ENCODE results near the gene TNFSF15.

DNA sequence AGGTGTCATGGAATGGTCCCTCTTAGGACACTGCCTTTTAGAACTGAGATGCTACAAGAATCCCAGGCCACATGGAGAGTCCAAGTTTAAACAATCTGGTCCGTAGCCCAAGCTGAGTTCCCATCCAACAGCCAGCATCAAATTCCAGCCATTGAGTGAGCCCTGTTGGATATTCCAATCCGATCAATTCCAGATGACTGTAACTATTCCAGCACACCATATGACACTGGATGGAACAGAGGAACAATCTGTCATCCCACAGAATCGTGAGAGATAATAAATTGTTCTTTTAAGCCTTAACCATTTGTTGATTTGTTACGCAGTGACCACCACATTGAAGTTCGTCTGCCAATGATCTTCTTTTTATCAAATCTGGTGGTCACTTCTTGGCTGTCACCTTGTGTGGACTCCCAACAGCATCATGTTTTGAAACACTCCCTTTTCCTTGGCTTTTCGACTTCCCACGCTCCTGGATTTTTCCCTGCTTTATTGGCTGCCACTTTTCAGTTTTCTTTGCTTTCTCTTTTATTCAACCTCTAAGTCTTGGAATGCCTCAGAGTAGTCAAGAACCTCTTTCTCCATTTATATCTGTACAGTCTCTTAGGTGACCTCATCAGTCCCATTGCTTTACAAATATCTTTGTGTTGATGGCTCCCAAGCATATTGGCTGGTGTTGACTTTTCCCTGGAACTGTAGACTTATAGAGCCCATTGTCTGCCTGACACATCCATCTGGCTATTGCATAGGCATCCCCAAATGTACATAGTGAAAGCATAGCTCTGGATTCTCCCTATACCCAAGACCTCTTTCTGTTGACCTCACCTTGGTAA is 46.1 kb downstream of the TNFSF15 start:
- TF ChIP-seq, protein P1, sequence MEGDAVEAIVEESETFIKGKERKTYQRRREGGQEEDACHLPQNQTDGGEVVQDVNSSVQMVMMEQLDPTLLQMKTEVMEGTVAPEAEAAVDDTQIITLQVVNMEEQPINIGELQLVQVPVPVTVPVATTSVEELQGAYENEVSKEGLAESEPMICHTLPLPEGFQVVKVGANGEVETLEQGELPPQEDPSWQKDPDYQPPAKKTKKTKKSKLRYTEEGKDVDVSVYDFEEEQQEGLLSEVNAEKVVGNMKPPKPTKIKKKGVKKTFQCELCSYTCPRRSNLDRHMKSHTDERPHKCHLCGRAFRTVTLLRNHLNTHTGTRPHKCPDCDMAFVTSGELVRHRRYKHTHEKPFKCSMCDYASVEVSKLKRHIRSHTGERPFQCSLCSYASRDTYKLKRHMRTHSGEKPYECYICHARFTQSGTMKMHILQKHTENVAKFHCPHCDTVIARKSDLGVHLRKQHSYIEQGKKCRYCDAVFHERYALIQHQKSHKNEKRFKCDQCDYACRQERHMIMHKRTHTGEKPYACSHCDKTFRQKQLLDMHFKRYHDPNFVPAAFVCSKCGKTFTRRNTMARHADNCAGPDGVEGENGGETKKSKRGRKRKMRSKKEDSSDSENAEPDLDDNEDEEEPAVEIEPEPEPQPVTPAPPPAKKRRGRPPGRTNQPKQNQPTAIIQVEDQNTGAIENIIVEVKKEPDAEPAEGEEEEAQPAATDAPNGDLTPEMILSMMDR (IDR thresholded peaks at IDR 0.05): no peak
- TF ChIP-seq SIN3A (IDR thresholded peaks at IDR 0.05; ENCODE audit: borderline replicate concordance, insufficient read depth, low read depth, low read length) (no peak), POLR2AphosphoS5 (IDR thresholded peaks at IDR 0.05; ENCODE audit: low read depth, low read length) (no peak)

Data from Panc1 (cell line).